ENCODE data around the gene P3H4. TPM values are rescaled to one million over a fixed set of nuclear protein-coding genes. Genes with fewer than 3 reads are reported as not detected.

The P3H4 gene
- total and polyA plus RNA-seq, 7 experiments from 2014 or later = 3.5 to 7.0 (median 5.3) TPM

DNA sequence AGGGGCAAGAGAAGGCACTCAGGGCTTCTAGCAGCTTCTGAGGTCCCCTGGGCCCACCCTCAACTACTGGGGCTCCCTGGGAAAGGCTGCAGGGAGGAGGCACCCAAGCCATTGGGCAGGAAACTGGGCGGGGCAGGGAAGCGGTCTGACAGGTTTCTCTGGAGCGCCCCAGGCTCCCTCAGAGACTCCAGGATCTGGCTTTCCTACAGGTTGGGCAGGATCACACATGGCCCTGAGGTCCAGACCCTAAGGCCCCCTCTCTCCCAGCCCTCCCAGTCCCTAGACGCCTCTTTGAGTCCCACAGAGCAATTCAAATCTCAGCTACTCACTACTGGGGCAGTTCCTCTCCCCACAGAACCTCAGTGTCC is 39.5 kb downstream of the P3H4 start:
- intact Hi-C loops (cut with micrococcal nuclease) = no loop called here
- H3K4me1 ChIP-seq (ENCODE audit: control insufficient read depth in 2 of 2, insufficient read depth in 2 of 2, low read length in 2 of 2) = no peaks in the 10 kb centered on the region
- H3K27ac ChIP-seq (ENCODE audit: low read depth, low read length) = no peak overlapping the region
- Mint-ChIP-seq H3K9me3 (no peaks in the 10 kb centered on the region), H3K4me3 (no peak overlapping the region), H3K27me3 (peaks cover 0 to 5% (median 4%) of the 10 kb centered on the region in 5 donors), H3K4me1 (no peaks in the 10 kb centered on the region), H3K36me3 (peaks cover 0 to 3% (median 0%) of the 10 kb centered on the region in 5 donors), H3K27ac (no peak overlapping the region)
- ATAC-seq (no peak), DNase-seq (no peak)
- no peak overlapping the region for H3K4me3 ChIP-seq (ENCODE audit: low read length)
- H3K36me3 ChIP-seq (ENCODE audit: control insufficient read depth in 2 of 3, insufficient read depth in 3 of 3, low read length in 3 of 3) = no peaks in the 10 kb centered on the region
- ChIA-PET CTCF (no interaction called here), POLR2A (no interaction called here)
- H3K9me3 ChIP-seq (ENCODE audit: control insufficient read depth in 2 of 3, low read length in 3 of 3) = no peaks in the 10 kb centered on the region
- H3K27me3 ChIP-seq (ENCODE audit: control insufficient read depth in 2 of 2, insufficient read depth in 2 of 2, low read length in 2 of 2) = no peaks in the 10 kb centered on the region

DNA sequence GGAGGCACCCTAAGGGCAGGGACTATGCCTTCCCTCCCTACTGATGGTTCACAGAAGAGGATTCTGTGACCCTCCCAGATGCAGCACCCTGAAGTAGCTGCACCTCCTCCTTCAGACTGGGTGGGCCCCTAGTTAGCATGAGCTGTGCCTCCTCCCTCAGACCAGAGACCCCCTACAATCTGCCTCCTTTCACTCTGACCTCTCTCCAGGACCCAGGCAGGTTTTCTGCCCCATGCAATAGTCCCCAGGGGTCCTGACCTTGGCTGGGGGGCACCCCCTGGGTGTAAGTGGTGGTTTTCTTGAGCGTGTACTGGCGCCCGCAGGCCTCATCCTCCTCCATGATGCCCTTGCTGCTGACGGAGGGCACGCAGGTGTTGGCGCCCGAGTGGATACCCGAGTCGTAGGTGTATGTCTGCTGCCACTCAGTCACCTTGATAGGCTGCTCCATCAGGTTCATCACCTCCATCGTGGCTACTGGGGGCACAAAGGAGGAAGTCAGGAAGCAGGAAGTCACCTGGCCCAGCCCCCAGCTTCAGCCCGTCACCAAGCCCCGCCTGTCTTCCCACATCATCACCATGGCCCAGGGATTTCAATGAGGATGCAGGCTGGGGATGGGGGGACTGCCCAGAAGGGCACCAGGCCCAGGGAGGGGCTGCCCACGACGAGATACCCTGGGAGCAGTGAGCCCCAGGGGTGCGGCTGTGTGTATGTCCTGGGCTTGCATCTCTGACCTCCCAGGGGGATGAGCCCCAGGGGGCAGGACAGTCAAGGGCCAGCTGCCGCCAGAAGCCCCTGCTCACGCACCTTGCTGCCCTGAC is 40.2 kb downstream of the P3H4 start:
- ChIA-PET POLR2A (interaction anchor here (0.5 to 0.6 kb wide), 2 partner anchors 75 to 857 kb away, joined by 3 to 5 read pairs; no protein-coding TSS in a partner anchor), CTCF (no interaction called here)
- H3K27ac Mint-ChIP-seq = peak overlapping the region in 1 of 9 donors; percentile 41
- no peaks in the 10 kb centered on the region for H3K4me1 Mint-ChIP-seq
- no peak overlapping the region for H3K27ac ChIP-seq (ENCODE audit: low read depth, low read length)
- H3K9me3 Mint-ChIP-seq = no peaks in the 10 kb centered on the region
- DNase-seq = no peak
- ATAC-seq = no peak
- intact Hi-C loops (cut with micrococcal nuclease) = no loop called here
- H3K36me3 Mint-ChIP-seq = peaks cover 0 to 3% (median 0%) of the 10 kb centered on the region in 5 donors
- no peaks in the 10 kb centered on the region for H3K27me3 ChIP-seq (ENCODE audit: control insufficient read depth in 2 of 2, insufficient read depth in 2 of 2, low read length in 2 of 2)
- no peak overlapping the region for H3K4me3 Mint-ChIP-seq
- H3K9me3 ChIP-seq (ENCODE audit: control insufficient read depth in 2 of 3, low read length in 3 of 3) = no peaks in the 10 kb centered on the region
- no peak overlapping the region for H3K4me3 ChIP-seq (ENCODE audit: low read length)
- no peaks in the 10 kb centered on the region for H3K4me1 ChIP-seq (ENCODE audit: control insufficient read depth in 2 of 2, insufficient read depth in 2 of 2, low read length in 2 of 2)
- H3K36me3 ChIP-seq (ENCODE audit: control insufficient read depth in 2 of 3, insufficient read depth in 3 of 3, low read length in 3 of 3) = no peaks in the 10 kb centered on the region
- H3K27me3 Mint-ChIP-seq = peaks cover 0 to 5% (median 4%) of the 10 kb centered on the region in 5 donors

DNA sequence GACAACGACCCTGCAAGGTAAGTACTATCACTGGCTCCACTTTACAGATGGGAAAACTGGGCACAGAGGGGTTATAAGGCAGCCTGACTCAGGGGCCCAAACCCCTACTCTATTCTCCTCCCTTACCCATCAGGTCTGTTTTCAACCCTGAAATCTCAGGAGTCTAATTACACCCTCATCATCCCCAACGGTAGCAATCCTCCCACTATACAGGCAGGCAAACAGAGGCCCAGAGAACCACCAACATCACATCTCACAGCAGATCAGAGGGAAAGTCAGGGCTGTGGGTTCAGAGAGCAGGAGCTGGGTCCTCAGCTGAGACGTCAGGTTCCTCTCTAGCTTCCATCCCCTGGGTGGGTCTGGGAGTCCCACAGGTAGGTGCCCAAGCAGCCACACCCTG is 41.8 kb downstream of the P3H4 start:
- H3K9me3 Mint-ChIP-seq = no peaks in the 10 kb centered on the region
- H3K27ac ChIP-seq (ENCODE audit: low read depth, low read length) = no peak overlapping the region
- H3K4me3 ChIP-seq (ENCODE audit: low read length) = no peak overlapping the region
- H3K4me1 Mint-ChIP-seq = no peaks in the 10 kb centered on the region
- POLR2A ChIA-PET = no interaction called here
- DNase-seq (no peak), ATAC-seq (no peak)
- H3K36me3 ChIP-seq (ENCODE audit: control insufficient read depth in 2 of 3, insufficient read depth in 3 of 3, low read length in 3 of 3) = no peaks in the 10 kb centered on the region
- intact Hi-C loops (cut with micrococcal nuclease) = no loop called here
- no peaks in the 10 kb centered on the region for H3K27me3 Mint-ChIP-seq
- no peak overlapping the region for H3K27ac Mint-ChIP-seq
- no peaks in the 10 kb centered on the region for H3K36me3 Mint-ChIP-seq
- H3K4me1 ChIP-seq (ENCODE audit: control insufficient read depth in 2 of 2, insufficient read depth in 2 of 2, low read length in 2 of 2) = no peaks in the 10 kb centered on the region
- CTCF ChIA-PET = no interaction called here
- H3K4me3 Mint-ChIP-seq = no peak overlapping the region
- H3K9me3 ChIP-seq (ENCODE audit: control insufficient read depth in 2 of 3, low read length in 3 of 3) = no peaks in the 10 kb centered on the region
- no peaks in the 10 kb centered on the region for H3K27me3 ChIP-seq (ENCODE audit: control insufficient read depth in 2 of 2, insufficient read depth in 2 of 2, low read length in 2 of 2)

DNA sequence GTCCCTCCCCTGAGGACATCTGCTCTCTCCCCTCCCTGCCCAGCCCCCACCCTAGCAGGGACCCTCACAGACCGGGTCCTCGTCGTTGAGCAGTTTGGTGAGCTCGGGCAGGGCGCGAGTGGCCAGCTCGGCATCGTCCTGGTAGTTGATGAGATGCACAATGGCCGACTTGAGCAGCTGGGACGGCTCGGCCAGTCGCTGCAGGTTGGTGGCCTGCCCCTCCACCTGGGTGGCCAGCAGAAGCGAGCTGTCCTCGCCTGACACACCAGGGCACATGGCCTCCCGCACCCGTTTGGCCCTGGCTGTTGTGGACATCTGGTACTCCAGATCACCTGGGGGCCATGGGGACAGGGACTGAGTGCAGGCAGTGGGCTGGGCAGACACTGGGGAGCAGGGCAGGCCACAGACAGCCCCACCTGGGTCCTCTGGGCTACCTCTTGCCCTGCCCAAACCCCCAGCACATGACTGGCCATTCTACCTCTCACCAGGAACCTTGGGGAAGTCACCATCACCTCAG is 42.3 kb downstream of the P3H4 start:
- H3K36me3 ChIP-seq (ENCODE audit: control insufficient read depth in 2 of 3, insufficient read depth in 3 of 3, low read length in 3 of 3) = no peaks in the 10 kb centered on the region
- H3K36me3 Mint-ChIP-seq = no peaks in the 10 kb centered on the region

DNA sequence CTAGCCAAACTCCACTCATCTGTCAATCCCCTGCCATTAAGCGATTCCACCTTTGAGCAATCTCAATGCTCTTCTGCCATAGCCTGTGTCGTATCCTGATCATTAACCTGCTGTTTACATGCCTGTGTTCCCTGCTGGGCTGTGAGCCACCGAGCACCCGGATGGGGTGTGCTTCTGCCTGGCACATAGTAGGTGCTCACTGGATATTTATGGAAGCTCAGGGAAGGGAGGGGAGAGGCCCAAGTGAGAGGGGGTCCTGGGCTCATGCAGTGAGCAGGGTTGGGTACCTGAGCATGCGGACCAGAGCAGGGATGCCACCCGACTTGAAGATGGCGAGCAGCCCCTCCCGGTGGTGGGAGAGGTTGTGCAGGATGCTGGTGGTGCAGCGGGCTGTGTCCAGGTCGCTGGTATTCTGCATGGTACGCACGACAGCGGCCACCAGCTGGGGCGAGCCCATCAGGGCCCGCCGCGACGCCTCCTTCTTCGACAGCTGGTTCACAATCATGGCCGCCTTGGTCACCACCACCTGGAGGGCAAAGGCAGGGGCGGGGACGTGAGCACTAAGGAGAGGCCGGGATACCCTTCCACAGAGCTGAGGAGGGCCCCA is 43.0 kb downstream of the P3H4 start:
- Histone ChIP-seq H3K27me3 (ENCODE audit: control insufficient read depth in 2 of 2, insufficient read depth in 2 of 2, low read length in 2 of 2) (no peaks in the 10 kb centered on the region), H3K36me3 (ENCODE audit: control insufficient read depth in 2 of 3, insufficient read depth in 3 of 3, low read length in 3 of 3) (no peaks in the 10 kb centered on the region), H3K27ac (ENCODE audit: low read depth, low read length) (no peak overlapping the region), H3K9me3 (ENCODE audit: control insufficient read depth in 2 of 3, low read length in 3 of 3) (no peaks in the 10 kb centered on the region), H3K4me3 (ENCODE audit: low read length) (no peak overlapping the region), H3K4me1 (ENCODE audit: control insufficient read depth in 2 of 2, insufficient read depth in 2 of 2, low read length in 2 of 2) (no peaks in the 10 kb centered on the region)
- ChIA-PET CTCF (no interaction called here), POLR2A (no interaction called here)
- no peaks in the 10 kb centered on the region for H3K36me3 Mint-ChIP-seq
- no peak overlapping the region for H3K27ac Mint-ChIP-seq
- H3K4me3 Mint-ChIP-seq = no peak overlapping the region
- no peaks in the 10 kb centered on the region for H3K27me3 Mint-ChIP-seq
- H3K9me3 Mint-ChIP-seq = no peaks in the 10 kb centered on the region
- ATAC-seq = no peak
- intact Hi-C loops (cut with micrococcal nuclease) = no loop called here
- no peaks in the 10 kb centered on the region for H3K4me1 Mint-ChIP-seq
- no peak for DNase-seq

More for the DNA sequence above, 42.3 kb downstream of the P3H4 start:
- ChIA-PET CTCF (no interaction called here), POLR2A (no interaction called here)
- ATAC-seq = no peak
- intact Hi-C loops (cut with micrococcal nuclease) = no loop called here
- H3K4me3 ChIP-seq (ENCODE audit: low read length) = no peak overlapping the region
- no peak overlapping the region for H3K27ac ChIP-seq (ENCODE audit: low read depth, low read length)
- H3K4me1 Mint-ChIP-seq = no peaks in the 10 kb centered on the region
- H3K27me3 ChIP-seq (ENCODE audit: control insufficient read depth in 2 of 2, insufficient read depth in 2 of 2, low read length in 2 of 2) = no peaks in the 10 kb centered on the region
- no peaks in the 10 kb centered on the region for H3K27me3 Mint-ChIP-seq
- H3K9me3 ChIP-seq (ENCODE audit: control insufficient read depth in 2 of 3, low read length in 3 of 3) = no peaks in the 10 kb centered on the region
- H3K27ac Mint-ChIP-seq = no peak overlapping the region
- H3K4me3 Mint-ChIP-seq = no peak overlapping the region
- DNase-seq = no peak
- H3K4me1 ChIP-seq (ENCODE audit: control insufficient read depth in 2 of 2, insufficient read depth in 2 of 2, low read length in 2 of 2) = no peaks in the 10 kb centered on the region
- H3K9me3 Mint-ChIP-seq = no peaks in the 10 kb centered on the region

DNA sequence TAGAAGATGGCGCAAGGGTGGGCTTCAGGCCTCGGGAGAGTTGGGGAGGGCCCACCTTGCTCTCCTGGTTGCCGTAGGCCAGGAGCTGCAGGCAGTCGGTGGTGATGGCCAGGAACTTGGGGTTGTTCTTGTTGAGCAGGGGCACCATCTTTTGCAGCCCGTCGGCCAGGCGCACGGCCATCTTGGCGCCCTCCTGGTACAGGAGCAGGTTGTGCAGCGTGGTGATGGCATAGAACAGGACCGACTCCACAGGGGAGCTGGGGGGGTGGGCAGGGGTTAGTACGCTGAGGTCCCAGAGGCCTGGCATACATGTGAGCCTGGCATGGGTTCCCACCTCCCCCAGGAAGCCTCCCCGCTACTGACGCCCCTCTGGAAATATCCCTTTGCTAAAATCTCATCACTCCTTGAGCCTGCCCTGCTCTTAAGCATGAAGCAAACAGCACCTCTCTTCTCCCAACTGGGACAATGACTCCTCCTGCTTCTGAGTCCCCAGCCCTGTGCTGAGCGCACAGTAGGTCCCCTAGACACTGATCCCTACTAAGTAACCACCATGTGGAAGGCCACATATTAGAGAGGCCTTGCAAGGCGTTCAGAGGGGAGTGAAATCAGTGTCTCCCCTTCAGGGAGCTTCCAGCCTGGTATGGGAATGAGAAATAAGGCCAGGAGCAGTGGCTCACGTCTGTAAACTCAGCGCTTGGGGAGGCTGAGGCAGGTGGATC is 44.3 kb downstream of the P3H4 start:
- Histone ChIP-seq H3K9me3 (ENCODE audit: control insufficient read depth in 2 of 3, low read length in 3 of 3) (no peaks in the 10 kb centered on the region), H3K36me3 (ENCODE audit: control insufficient read depth in 2 of 3, insufficient read depth in 3 of 3, low read length in 3 of 3) (no peaks in the 10 kb centered on the region), H3K27ac (ENCODE audit: low read depth, low read length) (no peak overlapping the region), H3K4me1 (ENCODE audit: control insufficient read depth in 2 of 2, insufficient read depth in 2 of 2, low read length in 2 of 2) (no peaks in the 10 kb centered on the region), H3K4me3 (ENCODE audit: low read length) (no peak overlapping the region), H3K27me3 (ENCODE audit: control insufficient read depth in 2 of 2, insufficient read depth in 2 of 2, low read length in 2 of 2) (no peaks in the 10 kb centered on the region)
- Mint-ChIP-seq H3K36me3 (no peaks in the 10 kb centered on the region), H3K27ac (no peak overlapping the region), H3K9me3 (no peaks in the 10 kb centered on the region), H3K27me3 (no peaks in the 10 kb centered on the region), H3K4me1 (no peaks in the 10 kb centered on the region), H3K4me3 (no peak overlapping the region)
- intact Hi-C loops (cut with micrococcal nuclease) = no loop called here
- ATAC-seq = no peak
- POLR2A ChIA-PET = no interaction called here
- CTCF ChIA-PET = no interaction called here
- DNase-seq = no peak

Measured in naive thymus-derived CD4-positive, alpha-beta T cell (primary cell).